ENCODE measurements around the gene GPR68. TPM values are rescaled to one million over a fixed set of nuclear protein-coding genes. Genes with fewer than 3 reads are reported as not detected.

Gene GPR68
- polyA plus RNA-seq, 1 donor (not counting 4 experiments of a cell fraction or from before 2014, with no cell fraction given): 1.2 TPM

GRCh38 chr14:91237219-91237618, 7.3 kb downstream of the GPR68 start:
- no peak for FAIRE-seq
- no peaks in the 10 kb centered on the region for H3K4me1 ChIP-seq (ENCODE audit: control insufficient read depth, extremely low read depth, insufficient read depth, low read length)
- H3K27ac ChIP-seq (ENCODE audit: control insufficient read depth, insufficient read depth, low read length): no peak overlapping the region
- H2AFZ ChIP-seq (ENCODE audit: control insufficient read depth, low read length): no peak overlapping the region
- no peak overlapping the region for H3K4me2 ChIP-seq (ENCODE audit: control insufficient read depth, extremely low read depth, insufficient read depth, low read depth, low read length)
- dilution Hi-C loops (cut with MboI; ENCODE audit: extremely low pct_ligation_motif_present, low sequenced_read_pairs): no loop called here
- H3K9me1 ChIP-seq (ENCODE audit: control insufficient read depth, extremely low read depth, insufficient read depth, low read length): no peaks in the 10 kb centered on the region
- no peaks in the 10 kb centered on the region for H4K20me1 ChIP-seq (ENCODE audit: control insufficient read depth, extremely low read depth, insufficient read depth, low read length)
- no peak overlapping the region for H3K9ac ChIP-seq (ENCODE audit: control insufficient read depth, extremely low read depth, insufficient read depth, low read length)
- no peaks in the 10 kb centered on the region for H3K27me3 ChIP-seq (ENCODE audit: control insufficient read depth, extremely low read depth, insufficient read depth, low read length)
- no peak overlapping the region for H3K4me3 ChIP-seq (ENCODE audit: control insufficient read depth in 2 of 3, extremely low read depth in 1 of 3, insufficient read depth in 2 of 3, low read depth in 1 of 3, low read length in 3 of 3)
- H3K36me3 ChIP-seq (ENCODE audit: control insufficient read depth in 2 of 2, extremely low read depth in 1 of 2, insufficient read depth in 2 of 2, low read length in 2 of 2): no peaks in the 10 kb centered on the region
- TF ChIP-seq CTCF (optimal IDR thresholded peaks at IDR 0.05 in 1 of 3, IDR thresholded peaks at IDR 0.05 in 1 of 3, conservative IDR thresholded peaks at IDR 0.05 in 1 of 3; ENCODE audit: extremely low read depth in 1 of 3, insufficient read depth in 2 of 3, low read length in 3 of 3): no peak
- TF ChIP-seq EZH2 (IDR thresholded peaks at IDR 0.05; ENCODE audit: low read length): no peak
- H3K9me3 ChIP-seq (ENCODE audit: control insufficient read depth, low read depth, low read length): no peaks in the 10 kb centered on the region
- no peaks in the 10 kb centered on the region for H3K79me2 ChIP-seq (ENCODE audit: control insufficient read depth, insufficient read depth, low read length)
- DNase-seq (ENCODE audit: low read depth, low spot score): no peak

- H3K9me1 ChIP-seq (ENCODE audit: control insufficient read depth, extremely low read depth, insufficient read depth, low read length): no peaks in the 10 kb centered on the region
- no peak overlapping the region for H3K9ac ChIP-seq (ENCODE audit: control insufficient read depth, extremely low read depth, insufficient read depth, low read length)
- no peaks in the 10 kb centered on the region for H3K27me3 ChIP-seq (ENCODE audit: control insufficient read depth, extremely low read depth, insufficient read depth, low read length)
- H4K20me1 ChIP-seq (ENCODE audit: control insufficient read depth, extremely low read depth, insufficient read depth, low read length): no peaks in the 10 kb centered on the region
- no peak overlapping the region for H3K4me3 ChIP-seq (ENCODE audit: control insufficient read depth in 2 of 3, extremely low read depth in 1 of 3, insufficient read depth in 2 of 3, low read depth in 1 of 3, low read length in 3 of 3)
- no peak overlapping the region for H3K4me2 ChIP-seq (ENCODE audit: control insufficient read depth, extremely low read depth, insufficient read depth, low read depth, low read length)
- H3K36me3 ChIP-seq (ENCODE audit: control insufficient read depth in 2 of 2, extremely low read depth in 1 of 2, insufficient read depth in 2 of 2, low read length in 2 of 2): no peaks in the 10 kb centered on the region
- H3K79me2 ChIP-seq (ENCODE audit: control insufficient read depth, insufficient read depth, low read length): no peaks in the 10 kb centered on the region
- dilution Hi-C loops (cut with MboI; ENCODE audit: extremely low pct_ligation_motif_present, low sequenced_read_pairs): no loop called here
- no peak for TF ChIP-seq CTCF (optimal IDR thresholded peaks at IDR 0.05 in 1 of 3, IDR thresholded peaks at IDR 0.05 in 1 of 3, conservative IDR thresholded peaks at IDR 0.05 in 1 of 3; ENCODE audit: extremely low read depth in 1 of 3, insufficient read depth in 2 of 3, low read length in 3 of 3)
- no peak for TF ChIP-seq EZH2 (IDR thresholded peaks at IDR 0.05; ENCODE audit: low read length)
- H3K9me3 ChIP-seq (ENCODE audit: control insufficient read depth, low read depth, low read length): no peaks in the 10 kb centered on the region
- H2AFZ ChIP-seq (ENCODE audit: control insufficient read depth, low read length): no peak overlapping the region
- no peak for FAIRE-seq
- H3K27ac ChIP-seq (ENCODE audit: control insufficient read depth, insufficient read depth, low read length): no peak overlapping the region
- no peak for DNase-seq (ENCODE audit: low read depth, low spot score)
- no peaks in the 10 kb centered on the region for H3K4me1 ChIP-seq (ENCODE audit: control insufficient read depth, extremely low read depth, insufficient read depth, low read length)
Measured at GRCh38 chr14:91235841-91236240, 8.7 kb downstream of the GPR68 start.

Measured in keratinocyte (primary cell).